Keratinocyte (primary cell): ENCODE data around the gene LAPTM5. TPM values are rescaled to one million over a fixed set of nuclear protein-coding genes. Genes with fewer than 3 reads are reported as not detected.

Source experiments
- DNase-seq: peaks from one replicate; pipeline ENCODE4 v3.0.0-alpha.2; 2011; ENCODE audit warnings: low read depth, missing footprints, low spot score
- FAIRE-seq: peaks from 2 replicates; lab custom pipeline; 2011; peaks lifted over from hg19 to GRCh38; lab: Jason Lieb, UNC
- H2AFZ ChIP-seq: 2 replicates; pipeline ENCODE4 v1.6.0; 2012; ENCODE audit warnings: low read length, control low read depth, inconsistent platforms; ENCODE audit not compliant: control insufficient read depth
- H3K27ac ChIP-seq: 2 replicates; pipeline ENCODE4 v1.5.1; 2011; ENCODE audit warnings: low read length; ENCODE audit not compliant: control insufficient read depth, insufficient read depth
- H3K27me3 ChIP-seq: 3 replicates; pipeline ENCODE4 v1.6.0; 2011; ENCODE audit warnings: low read length; ENCODE audit not compliant: control insufficient read depth, insufficient read depth; ENCODE audit errors: extremely low read depth
- H3K36me3 ChIP-seq, 2 experiments: 2 replicates in 1 of 2; 3 replicates in 1 of 2; pipeline ENCODE4 v1.5.1; 2011; ENCODE audit warnings: low read length in 2 of 2, mild to moderate bottlenecking in 1 of 2; ENCODE audit not compliant: control insufficient read depth in 2 of 2, insufficient read depth in 2 of 2; ENCODE audit errors: extremely low read depth in 1 of 2
- H3K4me1 ChIP-seq: 3 replicates; pipeline ENCODE4 v1.5.1; 2011; ENCODE audit warnings: low read length; ENCODE audit not compliant: control insufficient read depth, insufficient read depth; ENCODE audit errors: extremely low read depth
- H3K4me2 ChIP-seq: 3 replicates; pipeline ENCODE4 v1.6.0; 2011; ENCODE audit warnings: low read depth, low read length; ENCODE audit not compliant: control insufficient read depth, insufficient read depth; ENCODE audit errors: extremely low read depth
- H3K4me3 ChIP-seq, 3 experiments: fragments of 200-600 bp in 1 of 3; sonication (generic) in 1 of 3; 2 replicates in 2 of 3; 3 replicates in 1 of 3; pipeline ENCODE4 v1.5.1; 2011 to 2016; ENCODE audit warnings: low read length in 3 of 3, mild to moderate bottlenecking in 3 of 3, control low read depth in 2 of 3, inconsistent platforms in 1 of 3, low read depth in 1 of 3, mixed read lengths in 1 of 3, mixed run types in 1 of 3, moderate library complexity in 1 of 3; ENCODE audit not compliant: control insufficient read depth in 2 of 3, insufficient read depth in 2 of 3; ENCODE audit errors: extremely low read depth in 1 of 3
- H3K79me2 ChIP-seq: 2 replicates; pipeline ENCODE4 v1.6.0; 2012; ENCODE audit warnings: low read length; ENCODE audit not compliant: control insufficient read depth, insufficient read depth
- H3K9ac ChIP-seq: 3 replicates; pipeline ENCODE4 v1.6.0; 2011; ENCODE audit warnings: low read length; ENCODE audit not compliant: control insufficient read depth, insufficient read depth; ENCODE audit errors: extremely low read depth
- H3K9me1 ChIP-seq: 3 replicates; pipeline ENCODE4 v1.6.0; 2011; ENCODE audit warnings: low read length; ENCODE audit not compliant: control insufficient read depth, insufficient read depth; ENCODE audit errors: extremely low read depth
- H3K9me3 ChIP-seq: 2 replicates; pipeline ENCODE4 v1.5.1; 2012; ENCODE audit warnings: low read depth, low read length; ENCODE audit not compliant: control insufficient read depth
- H4K20me1 ChIP-seq: 3 replicates; pipeline ENCODE4 v1.6.0; 2011; ENCODE audit warnings: low read length; ENCODE audit not compliant: control insufficient read depth, insufficient read depth; ENCODE audit errors: extremely low read depth
- CTCF ChIP-seq, 3 experiments: IDR thresholded peaks in 1 of 3; conservative IDR thresholded peaks in 1 of 3; optimal IDR thresholded peaks in 1 of 3; 2 replicates in 2 of 3; 3 replicates in 1 of 3; pipeline versions ENCODE3 to v1.5.1; 2011; ENCODE audit warnings: low read length in 3 of 3, mild to moderate bottlenecking in 3 of 3, moderate library complexity in 2 of 3, control low read depth in 1 of 3, inconsistent platforms in 1 of 3; ENCODE audit not compliant: insufficient read depth in 2 of 3; ENCODE audit errors: extremely low read depth in 1 of 3
- EZH2 ChIP-seq: IDR thresholded peaks from one replicate; pipeline ENCODE4 v1.6.1; 2012; ENCODE audit warnings: inconsistent platforms, mild to moderate bottlenecking, low read length, moderate library complexity
- dilution Hi-C: fragments of 300-500 bp; cut with MboI; formaldehyde crosslinking; loops from one replicate; pipeline ENCODE4 v1.7.0; 2020; ENCODE audit warnings: low sequenced_read_pairs; ENCODE audit not compliant: extremely low pct_ligation_motif_present
- polyA plus RNA-seq, 5 experiments: library from polyadenylated mRNA; depleted of rRNA in 3 of 5; stranded (reverse) in 3 of 5; stranded (forward) in 1 of 5; unstranded in 1 of 5; fragments of >200 nt; gene quantifications; 1 replicate in 1 of 5; 2 replicates in 3 of 5; 3 replicates in 1 of 5; pipeline versions ENCODE4 v1.2.1 to v1.2.3, GENCODE V29; 2011 to 2012; ENCODE audit warnings: missing spikeins in 2 of 5, low read depth in 1 of 5, low replicate concordance in 1 of 5

Gene LAPTM5
- polyA plus RNA-seq, 1 donor (not counting 4 experiments of a cell fraction or from before 2014, with no cell fraction given), result 0.18 TPM

DNA sequence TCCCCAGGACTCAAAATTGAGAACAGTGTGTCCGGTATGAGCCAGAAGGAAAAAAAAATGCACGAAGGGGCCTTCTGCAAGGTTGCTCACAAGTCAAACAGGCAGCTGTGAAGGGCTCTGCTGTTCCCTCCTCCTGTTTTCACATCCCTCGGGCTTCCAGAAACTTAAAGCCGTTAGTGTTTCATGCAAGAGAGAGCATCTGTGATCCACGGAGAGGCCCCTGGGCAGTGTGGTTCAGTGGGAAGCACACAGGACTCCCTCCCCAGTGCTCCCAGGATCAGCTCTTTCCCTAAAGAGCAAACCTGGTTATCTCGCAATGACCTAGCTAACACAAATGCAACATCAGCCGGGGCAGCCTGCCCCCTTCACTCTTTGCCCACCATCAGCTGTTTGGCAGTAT lies 31.3 kb downstream of the LAPTM5 start:
- FAIRE-seq (no peak), DNase-seq (no peak)
- no peak overlapping the region for H2AFZ ChIP-seq
- no peak overlapping the region for H3K27ac ChIP-seq
- dilution Hi-C loops, result no loop called here
- no peak for TF ChIP-seq EZH2
- H3K36me3 ChIP-seq, result peaks cover 0 to 2% of the 10 kb centered on the region in 2 experiments
- H3K79me2 ChIP-seq, result no peaks in the 10 kb centered on the region
- H3K9me1 ChIP-seq, result no peaks in the 10 kb centered on the region
- no peaks in the 10 kb centered on the region for H4K20me1 ChIP-seq
- H3K4me1 ChIP-seq, result no peaks in the 10 kb centered on the region
- H3K9ac ChIP-seq, result no peak overlapping the region
- H3K27me3 ChIP-seq, result no peaks in the 10 kb centered on the region
- H3K4me3 ChIP-seq, result no peak overlapping the region
- H3K4me2 ChIP-seq, result no peak overlapping the region
- H3K9me3 ChIP-seq, result no peaks in the 10 kb centered on the region

DNA sequence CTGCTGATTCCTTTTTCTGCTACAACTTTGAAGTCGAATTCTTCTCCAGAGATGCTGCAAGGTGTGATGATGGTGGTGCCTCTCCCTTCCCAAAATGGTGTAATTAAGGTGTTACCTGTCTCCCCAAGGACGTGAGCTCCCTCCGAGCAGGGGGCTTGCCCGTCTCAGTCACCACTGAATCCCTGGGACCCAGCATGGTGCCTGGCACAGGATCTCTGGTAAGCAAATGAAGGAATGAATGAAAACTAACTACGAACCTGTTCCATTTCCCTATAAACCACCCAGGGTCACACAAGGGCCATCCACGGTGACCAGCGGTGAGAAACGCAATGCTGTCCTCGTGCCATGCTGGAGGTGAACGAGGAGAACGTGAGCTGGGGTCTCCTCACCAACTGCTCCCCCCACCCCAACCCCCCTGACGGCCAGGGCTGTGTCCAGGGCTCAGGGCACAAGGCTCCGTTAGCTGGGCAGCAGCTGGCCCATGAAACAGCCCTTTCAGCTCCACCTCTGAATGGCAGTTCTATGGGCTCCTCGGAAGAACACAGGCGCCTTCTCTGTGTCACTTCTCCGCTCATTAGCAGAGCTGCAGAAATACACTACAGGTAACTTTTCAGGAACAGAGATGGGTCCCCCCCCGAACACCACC lies 32.0 kb downstream of the LAPTM5 start:
- H3K9ac ChIP-seq, result no peak overlapping the region
- DNase-seq (no peak), FAIRE-seq (no peak)
- H3K79me2 ChIP-seq, result no peaks in the 10 kb centered on the region
- no peaks in the 10 kb centered on the region for H3K4me1 ChIP-seq
- TF ChIP-seq EZH2 (no peak), CTCF (optimal IDR thresholded peaks at IDR 0.05 in 1 of 3, IDR thresholded peaks at IDR 0.05 in 1 of 3, conservative IDR thresholded peaks at IDR 0.05 in 1 of 3; ENCODE audit: extremely low read depth in 1 of 3, insufficient read depth in 2 of 3, low read length in 3 of 3) (no peak)
- H3K4me2 ChIP-seq, result no peak overlapping the region
- no peaks in the 10 kb centered on the region for H4K20me1 ChIP-seq
- H2AFZ ChIP-seq, result no peak overlapping the region
- H3K9me3 ChIP-seq, result no peaks in the 10 kb centered on the region
- no peak overlapping the region for H3K4me3 ChIP-seq
- H3K27me3 ChIP-seq, result no peaks in the 10 kb centered on the region
- H3K36me3 ChIP-seq, result peaks cover 0 to 2% of the 10 kb centered on the region in 2 experiments
- no peak overlapping the region for H3K27ac ChIP-seq
- H3K9me1 ChIP-seq, result no peaks in the 10 kb centered on the region
- dilution Hi-C loops, result no loop called here
